Spinal cord (tissue), 10 donors: ENCODE data around the gene PITX1. TPM values are rescaled to one million over a fixed set of nuclear protein-coding genes. Genes with fewer than 3 reads are reported as not detected.

ENCODE experiments used
- DNase-seq, 6 donors: peaks; one replicate each; pipeline versions ENCODE4 v3.0.0 to v3.0.0-alpha.2; 2013 to 2015; ENCODE audit warnings: low spot score in 6 of 6, low read depth in 4 of 6
- H3K27ac ChIP-seq: one replicate; pipeline ENCODE4 v1.5.1; 2013; ENCODE audit warnings: low read depth, low read length, control low read depth
- H3K27me3 ChIP-seq: one replicate; pipeline ENCODE4 v1.6.1; 2013; ENCODE audit warnings: low read length; ENCODE audit not compliant: control insufficient read depth, insufficient read depth
- H3K36me3 ChIP-seq: one replicate; pipeline ENCODE4 v1.6.1; 2013; ENCODE audit warnings: low read length; ENCODE audit not compliant: control insufficient read depth, insufficient read depth
- H3K4me1 ChIP-seq: one replicate; pipeline ENCODE4 v1.6.1; 2013; ENCODE audit warnings: low read length; ENCODE audit not compliant: control insufficient read depth, insufficient read depth
- H3K4me3 ChIP-seq: one replicate; pipeline ENCODE4 v1.5.1; 2013; ENCODE audit warnings: low read depth, low read length, control low read depth
- H3K9me3 ChIP-seq: one replicate; pipeline ENCODE4 v1.6.1; 2013; ENCODE audit warnings: low read length; ENCODE audit not compliant: control insufficient read depth, insufficient read depth
- WGBS: methylation state at CpG from one replicate; pipeline ENCODE4 v1.1.5; 2013; ENCODE audit warnings: missing lambda C conversion rate; ENCODE audit not compliant: insufficient coverage; 5-methylcytosine and 5-hydroxymethylcytosine counted together
- polyA plus RNA-seq, 2 donors: library from polyadenylated mRNA; unstranded; fragments of 120-200 nt; gene quantifications; one replicate each; pipeline ENCODE4 v1.2.1, GENCODE V29; 2013; ENCODE audit not compliant: insufficient read length in 2 of 2
- total RNA-seq, 2 donors: library from RNA; depleted of rRNA in 1 of 2; stranded (reverse); fragments of 120-200 nt in 1 of 2; fragments of >200 nt in 1 of 2; gene quantifications; one replicate each; pipeline versions ENCODE4 v1.2.3 to v1.2.4, GENCODE V29; 2013 to 2014
- donor health status: healthy.

PITX1 gene
- total and polyA plus RNA-seq, 4 donors: 0.11 TPM; not detected in 3

- Histone ChIP-seq H3K27me3 (peaks cover 95% of the 10 kb centered on the region), H3K9me3 (no peaks in the 10 kb centered on the region), H3K27ac (no peak overlapping the region), H3K36me3 (no peaks in the 10 kb centered on the region), H3K4me1 (peaks cover 4% of the 10 kb centered on the region), H3K4me3 (no peak overlapping the region)
- DNase-seq: no peak
- WGBS: 27% methylated on average over 2 of the region's 2 CpGs
Observed at GRCh38 chr5:135047347-135047695, 13.3 kb upstream of the PITX1 start.

- Histone ChIP-seq H3K27ac (no peak overlapping the region), H3K4me1 (peaks cover 4% of the 10 kb centered on the region), H3K27me3 (peaks cover 95% of the 10 kb centered on the region), H3K36me3 (no peaks in the 10 kb centered on the region), H3K9me3 (no peaks in the 10 kb centered on the region), H3K4me3 (no peak overlapping the region)
- DNase-seq: no peak
- WGBS: 68% methylated on average over 4 of the region's 5 CpGs
Observed at GRCh38 chr5:135046661-135047346, 12.8 kb upstream of the PITX1 start.

GRCh38 chr5:135045488-135045887 is 11.5 kb upstream of the PITX1 start:
- Histone ChIP-seq H3K27me3 (peaks cover 95% of the 10 kb centered on the region), H3K4me3 (no peak overlapping the region), H3K4me1 (peaks cover 7% of the 10 kb centered on the region), H3K27ac (no peak overlapping the region), H3K36me3 (no peaks in the 10 kb centered on the region), H3K9me3 (no peaks in the 10 kb centered on the region)
- no peak for DNase-seq

- H3K4me1 ChIP-seq: peaks cover 20% of the 10 kb centered on the region
- no peaks in the 10 kb centered on the region for H3K36me3 ChIP-seq
- 80% methylated on average over 1 of the region's 1 CpG for WGBS
- DNase-seq: no peak
- peaks cover 95% of the 10 kb centered on the region for H3K27me3 ChIP-seq
- no peaks in the 10 kb centered on the region for H3K9me3 ChIP-seq
- H3K27ac ChIP-seq: no peak overlapping the region
- H3K4me3 ChIP-seq: no peak overlapping the region
Observed at GRCh38 chr5:135042595-135042994, 8.6 kb upstream of the PITX1 start.

GRCh38 chr5:135041726-135042125 is 7.7 kb upstream of the PITX1 start:
- Histone ChIP-seq H3K9me3 (no peaks in the 10 kb centered on the region), H3K27me3 (peaks cover 97% of the 10 kb centered on the region), H3K27ac (no peak overlapping the region), H3K4me3 (no peak overlapping the region), H3K4me1 (peaks cover 20% of the 10 kb centered on the region), H3K36me3 (no peaks in the 10 kb centered on the region)
- 62% methylated on average over 1 of the region's 3 CpGs for WGBS
- DNase-seq: no peak

- no peak overlapping the region for H3K4me3 ChIP-seq
- H3K4me1 ChIP-seq: peaks cover 20% of the 10 kb centered on the region
- H3K27ac ChIP-seq: no peak overlapping the region
- no peaks in the 10 kb centered on the region for H3K9me3 ChIP-seq
- WGBS: 16% methylated on average over 11 of the region's 12 CpGs
- no peak for DNase-seq
- H3K36me3 ChIP-seq: no peaks in the 10 kb centered on the region
- H3K27me3 ChIP-seq: peaks cover 98% of the 10 kb centered on the region
Observed at GRCh38 chr5:135041145-135041587, 7.1 kb upstream of the PITX1 start.

- no peaks in the 10 kb centered on the region for H3K36me3 ChIP-seq
- peaks cover 20% of the 10 kb centered on the region for H3K4me1 ChIP-seq
- no peak overlapping the region for H3K27ac ChIP-seq
- no peak overlapping the region for H3K4me3 ChIP-seq
- H3K9me3 ChIP-seq: no peaks in the 10 kb centered on the region
- peaks cover 98% of the 10 kb centered on the region for H3K27me3 ChIP-seq
- DNase-seq: peak in 2 of 6 donors; percentile 36 to 59
- WGBS: 1% methylated on average over 51 of the region's 51 CpGs
Observed at GRCh38 chr5:135040333-135041144, 6.5 kb upstream of the PITX1 start.

- Histone ChIP-seq H3K9me3 (no peaks in the 10 kb centered on the region), H3K4me3 (no peak overlapping the region), H3K27me3 (peaks cover 98% of the 10 kb centered on the region), H3K36me3 (no peaks in the 10 kb centered on the region), H3K4me1 (peaks cover 20% of the 10 kb centered on the region), H3K27ac (no peak overlapping the region)
- no peak for DNase-seq
- 0% methylated on average over 7 of the region's 11 CpGs for WGBS
Observed at GRCh38 chr5:135040034-135040332, 6.0 kb upstream of the PITX1 start.

- DNase-seq: peak in 1 of 6 donors; percentile 24
- no peak overlapping the region for H3K4me3 ChIP-seq
- peaks cover 98% of the 10 kb centered on the region for H3K27me3 ChIP-seq
- H3K27ac ChIP-seq: no peak overlapping the region
- H3K4me1 ChIP-seq: peaks cover 20% of the 10 kb centered on the region
- no peaks in the 10 kb centered on the region for H3K9me3 ChIP-seq
- under 1% methylated on average over 87 of the region's 87 CpGs for WGBS
- H3K36me3 ChIP-seq: no peaks in the 10 kb centered on the region
Observed at GRCh38 chr5:135039271-135040033, 5.4 kb upstream of the PITX1 start.
